PFSK-1 (cell line): ENCODE measurements around the gene CEP152.
A peak's percentile ranks its signal among the peaks of the same experiment; 100 is the strongest.

Experiments used
- FOXP2 ChIP-seq: optimal IDR thresholded peaks from 2 replicates; pipeline ENCODE3; 2011; ENCODE audit warnings: borderline replicate concordance, control low read depth, inconsistent platforms; ENCODE audit not compliant: insufficient read depth; ENCODE audit errors: extremely low read length, extremely low read depth
- POLR2AphosphoS5 ChIP-seq: IDR thresholded peaks from 2 replicates; pipeline ENCODE4 v1.6.1; 2012; ENCODE audit warnings: low read depth, mild to moderate bottlenecking, control low read depth, low read length, moderate library complexity
- SIN3A ChIP-seq: IDR thresholded peaks from 2 replicates; pipeline ENCODE4 v1.6.1; 2012; ENCODE audit warnings: mild to moderate bottlenecking, low read length, moderate library complexity, borderline replicate concordance; ENCODE audit not compliant: insufficient read depth
- TAF1 ChIP-seq: IDR thresholded peaks from 2 replicates; pipeline ENCODE4 v1.6.1; 2012; ENCODE audit warnings: low read length, control low read depth, borderline replicate concordance; ENCODE audit not compliant: insufficient read depth
- TF ChIP-seq, protein P1 (sequence below), 2 experiments: IDR thresholded peaks; 2 replicates each; pipeline versions ENCODE4 v1.6.1 to v1.8.0; 2011 to 2012; ENCODE audit warnings: low read depth in 2 of 2, low read length in 2 of 2, control low read depth in 1 of 2, inconsistent platforms in 1 of 2, mild to moderate bottlenecking in 1 of 2, moderate library complexity in 1 of 2; ENCODE audit not compliant: insufficient read depth in 1 of 2

Gene CEP152

DNA sequence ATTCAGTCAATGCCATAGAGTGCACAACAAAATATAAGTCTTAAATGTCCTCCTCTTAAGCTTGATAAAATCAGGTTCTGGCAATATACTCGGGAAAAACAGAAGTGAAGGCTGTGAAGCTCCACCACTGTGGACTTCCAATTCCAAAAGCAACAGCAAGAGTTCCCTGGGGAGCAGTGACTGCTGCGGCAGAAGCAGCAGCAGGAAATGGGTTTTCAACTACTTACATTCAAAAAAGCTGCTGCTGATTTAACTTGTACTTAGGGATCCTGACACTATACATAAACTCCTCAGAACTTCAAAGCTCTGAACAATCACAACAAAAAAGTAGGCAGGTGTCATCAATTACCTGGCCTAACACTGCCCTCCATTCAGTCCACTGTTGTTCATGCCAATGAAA, 4.7 kb downstream of the CEP152 start:
- no peak; the same call in 1 of the 2 replicates for TF ChIP-seq POLR2AphosphoS5
- TF ChIP-seq FOXP2 = no peak
- TF ChIP-seq, protein P1, sequence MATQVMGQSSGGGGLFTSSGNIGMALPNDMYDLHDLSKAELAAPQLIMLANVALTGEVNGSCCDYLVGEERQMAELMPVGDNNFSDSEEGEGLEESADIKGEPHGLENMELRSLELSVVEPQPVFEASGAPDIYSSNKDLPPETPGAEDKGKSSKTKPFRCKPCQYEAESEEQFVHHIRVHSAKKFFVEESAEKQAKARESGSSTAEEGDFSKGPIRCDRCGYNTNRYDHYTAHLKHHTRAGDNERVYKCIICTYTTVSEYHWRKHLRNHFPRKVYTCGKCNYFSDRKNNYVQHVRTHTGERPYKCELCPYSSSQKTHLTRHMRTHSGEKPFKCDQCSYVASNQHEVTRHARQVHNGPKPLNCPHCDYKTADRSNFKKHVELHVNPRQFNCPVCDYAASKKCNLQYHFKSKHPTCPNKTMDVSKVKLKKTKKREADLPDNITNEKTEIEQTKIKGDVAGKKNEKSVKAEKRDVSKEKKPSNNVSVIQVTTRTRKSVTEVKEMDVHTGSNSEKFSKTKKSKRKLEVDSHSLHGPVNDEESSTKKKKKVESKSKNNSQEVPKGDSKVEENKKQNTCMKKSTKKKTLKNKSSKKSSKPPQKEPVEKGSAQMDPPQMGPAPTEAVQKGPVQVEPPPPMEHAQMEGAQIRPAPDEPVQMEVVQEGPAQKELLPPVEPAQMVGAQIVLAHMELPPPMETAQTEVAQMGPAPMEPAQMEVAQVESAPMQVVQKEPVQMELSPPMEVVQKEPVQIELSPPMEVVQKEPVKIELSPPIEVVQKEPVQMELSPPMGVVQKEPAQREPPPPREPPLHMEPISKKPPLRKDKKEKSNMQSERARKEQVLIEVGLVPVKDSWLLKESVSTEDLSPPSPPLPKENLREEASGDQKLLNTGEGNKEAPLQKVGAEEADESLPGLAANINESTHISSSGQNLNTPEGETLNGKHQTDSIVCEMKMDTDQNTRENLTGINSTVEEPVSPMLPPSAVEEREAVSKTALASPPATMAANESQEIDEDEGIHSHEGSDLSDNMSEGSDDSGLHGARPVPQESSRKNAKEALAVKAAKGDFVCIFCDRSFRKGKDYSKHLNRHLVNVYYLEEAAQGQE (IDR thresholded peaks at IDR 0.05; ENCODE audit: insufficient read depth in 1 of 2, low read depth in 2 of 2, low read length in 2 of 2) = 0 out of 4 replicates have a peak, but pooled peaks of 1 of the 2 experiments have one; percentile 42
- peak; percentile 11; the same call in 1 of the 2 replicates for TF ChIP-seq TAF1
- TF ChIP-seq SIN3A = 0 out of 2 replicates have a peak, but pooled peaks have one; percentile 64

DNA sequence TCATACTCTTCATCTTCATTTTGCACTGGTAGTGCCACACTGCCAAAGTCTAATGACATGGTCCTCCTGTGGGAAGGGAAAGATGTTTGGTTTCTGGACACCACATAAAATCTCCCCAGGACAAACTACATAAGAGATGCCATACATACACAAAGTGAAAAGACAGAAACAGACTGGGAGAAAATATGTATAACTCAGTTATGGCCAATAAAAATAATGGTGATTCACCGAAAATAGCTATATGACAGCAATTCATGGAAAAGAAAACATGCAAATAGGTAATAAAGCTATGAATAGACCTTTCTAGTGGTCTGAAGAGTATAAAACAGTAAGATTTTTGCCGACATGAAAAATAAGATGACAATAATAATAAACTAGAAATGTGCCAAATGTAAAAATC, 5.3 kb downstream of the CEP152 start:
- TF ChIP-seq FOXP2 (no peak), TAF1 (no peak), SIN3A (no peak), POLR2AphosphoS5 (no peak)
- TF ChIP-seq, protein P1 (IDR thresholded peaks at IDR 0.05; ENCODE audit: insufficient read depth in 1 of 2, low read depth in 2 of 2, low read length in 2 of 2) = no peak

DNA sequence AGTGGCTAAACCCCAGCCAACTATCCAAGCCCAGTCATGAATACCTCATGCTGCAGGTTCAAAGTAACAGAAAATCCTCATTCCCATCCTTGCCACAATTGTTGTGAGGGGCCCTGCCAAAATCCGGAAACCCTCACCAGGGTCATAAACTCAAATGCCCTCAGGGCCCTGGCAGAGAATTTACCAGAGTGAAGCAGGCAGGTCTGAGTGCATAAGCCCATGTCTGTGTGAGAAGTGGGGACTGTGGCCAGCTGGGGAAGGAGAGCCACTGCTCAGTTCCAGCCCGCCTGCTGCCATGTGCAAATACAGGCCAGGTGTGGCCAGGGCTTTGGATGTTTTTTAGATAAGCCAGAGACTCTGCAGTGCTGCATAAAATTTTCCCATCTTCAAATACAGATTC, 7.0 kb downstream of the CEP152 start:
- TF ChIP-seq POLR2AphosphoS5 = no peak
- no peak for TF ChIP-seq FOXP2
- no peak for TF ChIP-seq TAF1
- TF ChIP-seq, protein P1 (IDR thresholded peaks at IDR 0.05; ENCODE audit: insufficient read depth in 1 of 2, low read depth in 2 of 2, low read length in 2 of 2) = no peak
- no peak for TF ChIP-seq SIN3A

DNA sequence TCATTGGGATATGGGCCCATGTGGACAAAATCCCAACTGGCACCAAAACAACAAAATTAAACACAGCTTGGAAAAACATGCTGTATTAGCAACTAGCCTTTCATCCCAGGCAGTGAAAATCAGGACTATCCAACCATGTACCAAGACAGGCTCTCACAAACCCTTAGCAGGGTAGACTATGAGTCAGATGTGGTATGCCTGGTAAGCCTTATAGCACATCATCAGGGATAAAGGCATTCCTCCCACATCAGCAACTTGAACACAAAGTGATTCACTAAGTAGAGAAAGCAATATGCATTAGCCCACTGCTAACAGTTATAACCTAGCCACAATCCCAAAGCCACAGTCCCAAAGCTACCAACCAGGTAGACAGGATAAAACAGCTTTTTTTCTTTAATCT, 8.0 kb downstream of the CEP152 start:
- TF ChIP-seq FOXP2 = no peak
- TF ChIP-seq, protein P1 (IDR thresholded peaks at IDR 0.05; ENCODE audit: insufficient read depth in 1 of 2, low read depth in 2 of 2, low read length in 2 of 2) = no peak
- TF ChIP-seq TAF1 = no peak
- no peak for TF ChIP-seq SIN3A
- TF ChIP-seq POLR2AphosphoS5 = no peak

DNA sequence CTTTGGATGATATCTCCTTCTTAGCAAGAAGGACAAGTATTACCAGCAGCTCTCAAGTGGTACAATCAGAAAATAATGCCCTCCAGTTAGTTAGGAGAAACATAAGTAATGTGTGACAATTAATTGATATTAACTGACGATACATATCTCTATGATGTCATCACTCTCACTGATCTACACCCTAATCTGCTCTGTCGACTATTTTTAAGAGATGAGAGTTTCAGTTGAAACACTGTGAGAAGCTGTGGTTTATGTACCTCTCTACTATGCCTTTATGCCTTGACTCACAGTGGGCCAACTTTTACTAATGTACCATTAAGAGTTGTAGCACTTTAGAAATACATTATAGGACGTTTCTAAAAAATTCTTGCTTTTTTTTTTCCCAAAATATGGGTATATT, 8.6 kb downstream of the CEP152 start:
- no peak for TF ChIP-seq TAF1
- no peak for TF ChIP-seq SIN3A
- TF ChIP-seq POLR2AphosphoS5 = no peak
- no peak for TF ChIP-seq FOXP2
- TF ChIP-seq, protein P1 (IDR thresholded peaks at IDR 0.05; ENCODE audit: insufficient read depth in 1 of 2, low read depth in 2 of 2, low read length in 2 of 2) = no peak
